C4-2B (cell line): Measurements from ENCODE around the gene FSIP1.

ENCODE experiments used
- H3K27ac ChIP-seq: fragments of 450-650 bp; 2 replicates; pipeline ENCODE4 v1.5.1; 2017
- CTCF ChIP-seq: fragments of 450-650 bp; conservative IDR thresholded peaks from 2 replicates; pipeline ENCODE4 v1.5.1; 2017; ENCODE audit warnings: mild to moderate bottlenecking
- ZFX ChIP-seq: fragments of 450-650 bp; IDR thresholded peaks from 2 replicates; pipeline ENCODE4 v1.6.1; 2017

The FSIP1 gene

DNA sequence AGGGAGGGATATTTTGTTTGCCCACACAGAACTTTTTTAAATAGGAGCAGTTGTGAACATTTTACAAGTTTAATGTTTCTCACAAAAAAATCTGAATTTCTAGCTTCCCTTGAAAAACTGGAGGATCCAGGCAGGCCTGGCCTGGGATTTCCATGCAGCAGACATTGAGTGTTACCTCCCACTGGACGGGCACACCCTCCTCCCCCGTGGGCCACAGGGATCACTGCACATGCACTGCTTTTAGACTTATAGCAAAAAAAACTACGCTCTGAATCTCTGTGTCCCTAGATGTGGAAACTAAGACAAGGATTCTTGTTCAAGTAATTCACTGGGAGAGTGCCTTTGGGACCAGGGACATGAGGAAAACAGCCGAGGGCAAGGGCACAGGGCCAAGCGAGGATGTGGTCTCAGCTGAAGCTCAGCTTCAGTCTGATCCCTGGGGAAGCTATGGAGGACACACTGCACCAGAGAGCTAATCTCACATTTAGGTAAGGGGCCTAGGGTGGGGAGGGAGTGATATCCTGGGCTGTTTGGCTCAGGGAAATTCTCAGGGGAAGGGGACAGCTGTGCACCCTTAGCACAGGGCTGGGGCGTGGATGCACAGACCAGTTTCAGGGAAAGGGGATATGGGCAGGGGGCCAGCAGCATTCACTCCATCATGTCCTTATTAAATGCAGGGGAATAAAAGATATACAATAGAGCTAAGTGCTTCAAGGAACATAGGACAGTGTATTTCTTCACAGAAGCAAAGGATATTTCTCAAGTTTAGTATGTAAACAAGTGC lies 46.0 kb downstream of the FSIP1 start:
- TF ChIP-seq CTCF, result no peak
- no peak for TF ChIP-seq ZFX
- no peak overlapping the region for H3K27ac ChIP-seq

- TF ChIP-seq CTCF, result no peak
- no peak for TF ChIP-seq ZFX
- H3K27ac ChIP-seq, result no peak overlapping the region
These were observed 47.4 kb downstream of the FSIP1 start for GRCh38 chr15:39735120-39735717.

DNA sequence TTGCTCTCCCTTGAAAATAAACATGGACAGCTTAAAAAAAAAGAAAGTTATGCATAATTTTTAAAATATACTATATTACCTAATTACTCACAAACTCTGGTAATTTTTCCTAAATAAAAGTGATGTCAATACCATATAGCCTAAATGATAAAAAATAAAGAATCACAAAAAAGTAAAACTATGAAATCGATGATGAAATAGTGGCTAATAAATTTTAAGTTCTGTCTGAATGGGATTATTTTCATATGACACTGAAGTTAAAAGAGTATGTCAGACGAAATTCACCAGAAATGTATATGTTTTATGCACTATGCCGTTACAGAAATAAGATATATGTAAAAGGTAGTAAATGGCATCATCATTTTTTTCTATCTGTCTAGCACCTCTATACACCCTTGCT lies 51.4 kb downstream of the FSIP1 start:
- TF ChIP-seq CTCF (no peak), ZFX (no peak)

DNA sequence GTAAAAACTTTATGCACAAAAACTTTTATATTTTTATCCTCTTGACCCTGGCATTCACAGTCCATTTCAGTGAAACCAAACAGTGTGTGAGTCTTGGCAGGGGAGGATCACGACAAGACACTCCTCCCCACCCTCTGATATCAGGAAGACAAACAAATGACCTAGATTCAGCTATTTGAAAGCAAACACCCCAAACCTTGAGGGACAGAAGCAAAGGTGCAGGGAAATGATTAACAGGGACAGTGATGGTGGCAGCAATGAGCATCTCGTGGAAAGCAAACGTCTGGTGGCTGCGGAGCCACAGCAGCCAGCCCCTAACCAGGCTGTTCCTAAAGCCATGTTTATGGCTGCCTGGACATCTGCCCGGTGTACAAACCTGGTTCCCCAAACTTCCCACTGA lies 52.1 kb downstream of the FSIP1 start:
- TF ChIP-seq CTCF (no peak), ZFX (no peak)

More for the DNA sequence above, 51.4 kb downstream of the FSIP1 start:
- no peak overlapping the region for H3K27ac ChIP-seq

DNA sequence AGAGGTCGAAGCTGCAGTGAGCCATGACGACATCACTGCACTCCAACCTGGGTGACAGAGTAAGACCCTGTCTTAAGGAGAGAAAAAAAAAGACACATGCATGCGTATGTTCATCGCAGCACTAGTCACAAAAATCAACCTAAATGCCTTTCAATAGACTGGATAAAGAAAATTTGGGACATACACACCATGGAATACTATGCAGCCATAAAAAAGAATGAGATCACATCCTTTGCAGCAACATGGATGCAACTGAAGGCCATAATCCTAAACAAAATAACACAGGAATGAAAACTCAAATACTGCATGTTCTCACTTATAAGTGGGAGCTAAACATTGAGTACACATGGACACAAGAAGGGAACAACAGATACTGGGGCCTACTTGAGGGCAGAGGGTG lies 53.1 kb downstream of the FSIP1 start:
- no peak for TF ChIP-seq CTCF
- no peak for TF ChIP-seq ZFX

More for the DNA sequence above, 52.1 kb downstream of the FSIP1 start:
- H3K27ac ChIP-seq, result no peak overlapping the region

DNA sequence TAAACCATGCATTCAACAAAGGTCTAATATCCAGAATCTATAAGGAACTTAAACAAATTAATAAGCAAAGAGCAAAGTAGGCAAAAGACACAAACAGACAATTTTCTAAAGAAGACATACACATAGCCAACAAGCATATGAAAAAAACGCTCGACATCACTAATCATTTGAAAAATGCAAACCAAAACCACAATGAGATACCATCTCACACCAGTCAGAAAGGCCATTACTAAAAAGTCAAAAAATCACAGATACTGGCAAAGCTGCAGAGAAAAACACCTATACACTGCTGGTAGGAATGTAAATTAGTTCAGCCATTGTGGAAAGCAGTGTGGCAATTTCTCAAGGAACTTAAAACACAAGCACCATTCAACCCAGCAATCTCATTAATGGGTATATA lies 53.8 kb downstream of the FSIP1 start:
- H3K27ac ChIP-seq, result no peak overlapping the region
- TF ChIP-seq CTCF (no peak), ZFX (no peak)

More for the DNA sequence above, 53.1 kb downstream of the FSIP1 start:
- H3K27ac ChIP-seq, result no peak overlapping the region

DNA sequence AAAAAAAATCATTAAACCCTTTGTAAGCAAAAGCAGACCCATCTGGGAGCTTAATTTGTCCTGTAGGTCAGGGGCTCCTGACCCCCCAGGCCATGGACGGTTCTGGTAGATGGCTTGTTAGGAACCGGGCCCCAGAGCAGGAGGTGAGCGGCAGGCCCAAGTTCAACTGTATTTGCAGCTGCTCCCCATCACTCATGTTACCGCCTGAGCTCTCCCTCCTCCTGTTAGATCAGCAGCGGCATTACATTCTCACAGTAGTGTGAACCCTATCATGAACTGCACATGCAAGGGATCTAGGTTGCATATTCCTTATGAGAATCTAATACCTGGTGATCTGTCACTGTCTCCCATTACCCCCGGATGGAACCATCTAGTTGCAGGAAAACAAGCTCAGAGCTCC lies 60.7 kb downstream of the FSIP1 start:
- no peak overlapping the region for H3K27ac ChIP-seq
- no peak for TF ChIP-seq ZFX
- TF ChIP-seq CTCF, result no peak
